Measurements from ENCODE around the gene BAZ2B. TPM values are rescaled to one million over a fixed set of nuclear protein-coding genes. Genes with fewer than 3 reads are reported as not detected.
A peak's percentile ranks its signal among the peaks of the same experiment; 100 is the strongest.

BAZ2B gene
- total and polyA plus RNA-seq, 9 of the 15 experiments (the other 6 are each of a cell fraction or from before 2014, with no cell fraction given): 7.5 to 38.6 (median 19.8) TPM

DNA sequence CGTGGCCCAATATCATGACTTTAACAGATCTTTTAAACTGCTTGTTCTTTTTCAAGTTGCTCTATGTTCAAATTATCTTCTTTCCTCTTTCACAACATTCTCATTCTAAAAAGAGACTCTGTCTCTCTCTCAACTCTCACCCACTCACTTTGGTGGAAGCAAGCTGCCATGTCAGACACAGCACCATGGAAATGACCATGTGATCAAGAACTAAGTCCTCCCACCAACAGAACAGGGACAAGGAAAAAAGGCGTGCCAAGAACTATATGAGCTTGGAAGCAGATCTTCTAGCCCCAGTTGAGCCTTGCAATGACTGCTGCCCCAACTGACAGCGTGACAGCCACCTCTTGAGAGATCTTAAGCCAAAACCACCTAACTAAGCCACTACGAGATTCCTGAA, 23.9 kb downstream of the BAZ2B start:
- CTCF ChIA-PET (ENCODE audit: low intra/inter-chr PET ratio): no interaction called here
- no peak overlapping the region for H3K4me3 ChIP-seq
- intact Hi-C loops (cut with micrococcal nuclease): no loop called here
- TF ChIP-seq RBM39 (optimal IDR thresholded peaks at IDR 0.05; ENCODE audit: low read depth, low read length) (no peak), FOXK1 (CRISPR knock-in tag; IDR thresholded peaks at IDR 0.05; ENCODE audit: borderline replicate concordance) (no peak), NRF1 (conservative IDR thresholded peaks at IDR 0.05 in 1 of 2, IDR thresholded peaks at IDR 0.05 in 1 of 2) (no peak), CHD4 (IDR thresholded peaks at IDR 0.05; ENCODE audit: insufficient read depth, insufficient replicate concordance, low read depth, low read length, poor library complexity, severe bottlenecking) (no peak), EGR1 (conservative IDR thresholded peaks at IDR 0.05) (peak; percentile 44; the same call in 1 of the 2 replicates)
- TF ChIP-seq, protein P1, sequence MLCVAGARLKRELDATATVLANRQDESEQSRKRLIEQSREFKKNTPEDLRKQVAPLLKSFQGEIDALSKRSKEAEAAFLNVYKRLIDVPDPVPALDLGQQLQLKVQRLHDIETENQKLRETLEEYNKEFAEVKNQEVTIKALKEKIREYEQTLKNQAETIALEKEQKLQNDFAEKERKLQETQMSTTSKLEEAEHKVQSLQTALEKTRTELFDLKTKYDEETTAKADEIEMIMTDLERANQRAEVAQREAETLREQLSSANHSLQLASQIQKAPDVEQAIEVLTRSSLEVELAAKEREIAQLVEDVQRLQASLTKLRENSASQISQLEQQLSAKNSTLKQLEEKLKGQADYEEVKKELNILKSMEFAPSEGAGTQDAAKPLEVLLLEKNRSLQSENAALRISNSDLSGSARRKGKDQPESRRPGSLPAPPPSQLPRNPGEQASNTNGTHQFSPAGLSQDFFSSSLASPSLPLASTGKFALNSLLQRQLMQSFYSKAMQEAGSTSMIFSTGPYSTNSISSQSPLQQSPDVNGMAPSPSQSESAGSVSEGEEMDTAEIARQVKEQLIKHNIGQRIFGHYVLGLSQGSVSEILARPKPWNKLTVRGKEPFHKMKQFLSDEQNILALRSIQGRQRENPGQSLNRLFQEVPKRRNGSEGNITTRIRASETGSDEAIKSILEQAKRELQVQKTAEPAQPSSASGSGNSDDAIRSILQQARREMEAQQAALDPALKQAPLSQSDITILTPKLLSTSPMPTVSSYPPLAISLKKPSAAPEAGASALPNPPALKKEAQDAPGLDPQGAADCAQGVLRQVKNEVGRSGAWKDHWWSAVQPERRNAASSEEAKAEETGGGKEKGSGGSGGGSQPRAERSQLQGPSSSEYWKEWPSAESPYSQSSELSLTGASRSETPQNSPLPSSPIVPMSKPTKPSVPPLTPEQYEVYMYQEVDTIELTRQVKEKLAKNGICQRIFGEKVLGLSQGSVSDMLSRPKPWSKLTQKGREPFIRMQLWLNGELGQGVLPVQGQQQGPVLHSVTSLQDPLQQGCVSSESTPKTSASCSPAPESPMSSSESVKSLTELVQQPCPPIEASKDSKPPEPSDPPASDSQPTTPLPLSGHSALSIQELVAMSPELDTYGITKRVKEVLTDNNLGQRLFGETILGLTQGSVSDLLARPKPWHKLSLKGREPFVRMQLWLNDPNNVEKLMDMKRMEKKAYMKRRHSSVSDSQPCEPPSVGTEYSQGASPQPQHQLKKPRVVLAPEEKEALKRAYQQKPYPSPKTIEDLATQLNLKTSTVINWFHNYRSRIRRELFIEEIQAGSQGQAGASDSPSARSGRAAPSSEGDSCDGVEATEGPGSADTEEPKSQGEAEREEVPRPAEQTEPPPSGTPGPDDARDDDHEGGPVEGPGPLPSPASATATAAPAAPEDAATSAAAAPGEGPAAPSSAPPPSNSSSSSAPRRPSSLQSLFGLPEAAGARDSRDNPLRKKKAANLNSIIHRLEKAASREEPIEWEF (CRISPR knock-in tag; IDR thresholded peaks at IDR 0.05): no peak
- TF ChIP-seq, protein P2, sequence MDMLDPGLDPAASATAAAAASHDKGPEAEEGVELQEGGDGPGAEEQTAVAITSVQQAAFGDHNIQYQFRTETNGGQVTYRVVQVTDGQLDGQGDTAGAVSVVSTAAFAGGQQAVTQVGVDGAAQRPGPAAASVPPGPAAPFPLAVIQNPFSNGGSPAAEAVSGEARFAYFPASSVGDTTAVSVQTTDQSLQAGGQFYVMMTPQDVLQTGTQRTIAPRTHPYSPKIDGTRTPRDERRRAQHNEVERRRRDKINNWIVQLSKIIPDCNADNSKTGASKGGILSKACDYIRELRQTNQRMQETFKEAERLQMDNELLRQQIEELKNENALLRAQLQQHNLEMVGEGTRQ (CRISPR knock-in tag; IDR thresholded peaks at IDR 0.05): peak; percentile 44; the same call in 1 of the 2 replicates
- TF ChIP-seq, protein P3, sequence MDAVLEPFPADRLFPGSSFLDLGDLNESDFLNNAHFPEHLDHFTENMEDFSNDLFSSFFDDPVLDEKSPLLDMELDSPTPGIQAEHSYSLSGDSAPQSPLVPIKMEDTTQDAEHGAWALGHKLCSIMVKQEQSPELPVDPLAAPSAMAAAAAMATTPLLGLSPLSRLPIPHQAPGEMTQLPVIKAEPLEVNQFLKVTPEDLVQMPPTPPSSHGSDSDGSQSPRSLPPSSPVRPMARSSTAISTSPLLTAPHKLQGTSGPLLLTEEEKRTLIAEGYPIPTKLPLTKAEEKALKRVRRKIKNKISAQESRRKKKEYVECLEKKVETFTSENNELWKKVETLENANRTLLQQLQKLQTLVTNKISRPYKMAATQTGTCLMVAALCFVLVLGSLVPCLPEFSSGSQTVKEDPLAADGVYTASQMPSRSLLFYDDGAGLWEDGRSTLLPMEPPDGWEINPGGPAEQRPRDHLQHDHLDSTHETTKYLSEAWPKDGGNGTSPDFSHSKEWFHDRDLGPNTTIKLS (IDR thresholded peaks at IDR 0.05; ENCODE audit: borderline replicate concordance, low read depth): no peak

More for the DNA sequence above, 23.9 kb downstream of the BAZ2B start:
- WGBS (ENCODE audit: insufficient coverage, low coverage, missing lambda C conversion rate): 29% methylated on average over 4 of the region's 4 CpGs
- Histone ChIP-seq H3K27ac (ENCODE audit: extremely low read depth, low read depth, low read length) (0 out of 3 replicates have a peak overlapping the region, but pooled peaks have one; percentile 9), H3K27me3 (ENCODE audit: control insufficient read depth in 2 of 2, insufficient read depth in 2 of 2, low read length in 2 of 2) (no peaks in the 10 kb centered on the region), H4K20me1 (replicated peaks; ENCODE audit: control insufficient read depth, insufficient read depth, low read length) (no peaks in the 10 kb centered on the region), H3K4me2 (ENCODE audit: insufficient read depth, low read length) (no peak overlapping the region), H3K9me3 (replicated peaks; ENCODE audit: control insufficient read depth, insufficient read depth, low read depth, low read length) (no peaks in the 10 kb centered on the region), H2AFZ (ENCODE audit: low read depth, low read length) (no peak overlapping the region; the same call in 1 of the 2 replicates), H3K79me2 (ENCODE audit: control insufficient read depth, insufficient read depth, low read length) (no peaks in the 10 kb centered on the region), H3K9ac (ENCODE audit: insufficient read depth in 1 of 2, low read depth in 2 of 2, low read length in 2 of 2) (no peak overlapping the region), H3K4me1 (replicated peaks in 1 of 2; ENCODE audit: control insufficient read depth in 2 of 2, insufficient read depth in 2 of 2, low read length in 2 of 2) (no peaks in the 10 kb centered on the region; a peak in 1 of 5 replicates), H3K36me3 (ENCODE audit: control insufficient read depth, insufficient read depth, low read length) (no peaks in the 10 kb centered on the region), H3K9me1 (ENCODE audit: control insufficient read depth, insufficient read depth, low read length) (no peaks in the 10 kb centered on the region)
- FAIRE-seq (no peak), DNase-seq (ENCODE audit: extremely low read depth in 1 of 4, low spot score in 3 of 4) (peak in 2 of 4 experiments; percentile 23 to 47), ATAC-seq (peak; percentile 69)
- in situ Hi-C loops (cut with MboI): no loop called here
- no TSS peak for BruUV-seq (replicated peaks)
- POLR2A ChIA-PET: interaction anchor here (1.6 kb wide), 1 partner anchor 17 kb away, joined by 4 read pairs; no protein-coding TSS in a partner anchor

All from K562 (cell line).